Lower lobe of right lung (tissue), 2 donors: ENCODE measurements around the gene PALLD. TPM values are rescaled to one million over a fixed set of nuclear protein-coding genes. Genes with fewer than 3 reads are reported as not detected.

ENCODE experiments used
- ATAC-seq, 2 donors: fragments of 200-7000 bp; cut with Tn5 transposase; one replicate each; pipeline ENCODE4 v1.9.1; 2020 to 2022; ENCODE audit warnings: mild to moderate bottlenecking in 2 of 2, moderate library complexity in 2 of 2
- DNase-seq: peaks from one replicate; pipeline ENCODE4 v3.0.0-alpha.2; 2020
- H3K27ac ChIP-seq: fragments of 200-600 bp; one replicate; pipeline ENCODE4 v1.8.0; 2022
- H3K27me3 ChIP-seq: fragments of 200-600 bp; one replicate; pipeline ENCODE4 v1.8.0; 2022; ENCODE audit warnings: low read depth
- H3K36me3 ChIP-seq: fragments of 200-600 bp; one replicate; pipeline ENCODE4 v1.8.0; 2022; ENCODE audit warnings: mild to moderate bottlenecking
- H3K4me1 ChIP-seq: fragments of 200-600 bp; one replicate; pipeline ENCODE4 v1.8.0; 2022
- H3K4me3 ChIP-seq: fragments of 200-600 bp; one replicate; pipeline ENCODE4 v1.8.0; 2022; ENCODE audit warnings: mild to moderate bottlenecking
- H3K9me3 ChIP-seq: fragments of 200-600 bp; one replicate; pipeline ENCODE4 v1.8.0; 2022
- CTCF ChIP-seq: fragments of 200-600 bp; IDR thresholded peaks from one replicate; pipeline ENCODE4 v1.8.0; 2022; ENCODE audit warnings: antibody characterized with exemption, mild to moderate bottlenecking
- intact Hi-C: fragments of 100-400 bp; cut with DNase I; formaldehyde crosslinking; loops from one replicate; pipeline ENCODE4 v1.11.0; 2022
- total RNA-seq: library from RNA; stranded (reverse); fragmentation: NEBNext Ultra II Directional; extraction: Animal tissue kit (Norgen Biotek cat#: 25700); gene quantifications from one replicate; pipeline ENCODE4 v1.2.1, GENCODE V29; 2021
- donor health status: DM: no; HTN: yes; CAD: no; lungs with severe emphysema.

The PALLD gene
- total RNA-seq, 1 donor from 2014 or later: 91.9 TPM

GRCh38 chr4:168683595-168683994 is 186.7 kb downstream of the PALLD start:
- TF ChIP-seq CTCF: no peak
- ATAC-seq: no peak
- intact Hi-C loops: no loop called here

GRCh38 chr4:168685136-168685809 is 188.4 kb downstream of the PALLD start:
- intact Hi-C loops: no loop called here
- Histone ChIP-seq H3K27ac (no peak overlapping the region), H3K27me3 (no peaks in the 10 kb centered on the region), H3K4me1 (no peaks in the 10 kb centered on the region), H3K36me3 (no peaks in the 10 kb centered on the region), H3K9me3 (no peaks in the 10 kb centered on the region), H3K4me3 (no peak overlapping the region)
- DNase-seq (no peak), ATAC-seq (no peak)
- no peak for TF ChIP-seq CTCF

More at GRCh38 chr4:168683595-168683994, 186.7 kb downstream of the PALLD start:
- Histone ChIP-seq H3K36me3 (no peaks in the 10 kb centered on the region), H3K27me3 (no peaks in the 10 kb centered on the region), H3K4me1 (no peaks in the 10 kb centered on the region), H3K9me3 (no peaks in the 10 kb centered on the region), H3K4me3 (no peak overlapping the region), H3K27ac (no peak overlapping the region)
- DNase-seq: no peak

GRCh38 chr4:168688584-168688983 is 191.7 kb downstream of the PALLD start:
- intact Hi-C loops: no loop called here
- Histone ChIP-seq H3K4me3 (no peak overlapping the region), H3K36me3 (no peaks in the 10 kb centered on the region), H3K9me3 (no peaks in the 10 kb centered on the region), H3K27me3 (no peaks in the 10 kb centered on the region), H3K27ac (no peak overlapping the region), H3K4me1 (no peaks in the 10 kb centered on the region)
- ATAC-seq (no peak), DNase-seq (no peak)
- no peak for TF ChIP-seq CTCF

GRCh38 chr4:168689791-168690190 is 192.9 kb downstream of the PALLD start:
- no peaks in the 10 kb centered on the region for H3K27me3 ChIP-seq
- no peaks in the 10 kb centered on the region for H3K36me3 ChIP-seq
- no peak for ATAC-seq
- no peak overlapping the region for H3K4me3 ChIP-seq
- DNase-seq: no peak
- TF ChIP-seq CTCF: no peak
- peaks cover 5% of the 10 kb centered on the region for H3K4me1 ChIP-seq
- intact Hi-C loops: no loop called here
- no peaks in the 10 kb centered on the region for H3K9me3 ChIP-seq
- no peak overlapping the region for H3K27ac ChIP-seq

GRCh38 chr4:168690199-168690598 is 193.3 kb downstream of the PALLD start:
- DNase-seq (no peak), ATAC-seq (no peak)
- intact Hi-C loops: no loop called here
- Histone ChIP-seq H3K4me3 (no peak overlapping the region), H3K4me1 (peaks cover 5% of the 10 kb centered on the region), H3K9me3 (no peaks in the 10 kb centered on the region), H3K27ac (no peak overlapping the region), H3K27me3 (no peaks in the 10 kb centered on the region), H3K36me3 (no peaks in the 10 kb centered on the region)
- TF ChIP-seq CTCF: no peak
